Nephron progenitor cell (in vitro differentiated cells): ENCODE data around the gene MESD.

Source experiments
- DNase-seq: peaks from one replicate; pipeline ENCODE4 v3.0.0; 2021
- H3K27ac Mint-ChIP-seq: 2 replicates; pipeline ENCODE4 v1.8.0; 2021; ENCODE audit warnings: mild to moderate bottlenecking, moderate library complexity, mixed read lengths
- H3K27me3 Mint-ChIP-seq: 2 replicates; pipeline ENCODE4 v1.8.0; 2021; ENCODE audit warnings: mild to moderate bottlenecking, low read depth, mixed read lengths; ENCODE audit not compliant: poor library complexity
- H3K36me3 Mint-ChIP-seq: 2 replicates; pipeline ENCODE4 v1.8.0; 2021; ENCODE audit warnings: low read depth, mixed read lengths
- H3K4me1 Mint-ChIP-seq: 2 replicates; pipeline ENCODE4 v1.8.0; 2021; ENCODE audit warnings: mixed read lengths
- H3K4me3 Mint-ChIP-seq: 2 replicates; pipeline ENCODE4 v1.8.0; 2021; ENCODE audit warnings: mild to moderate bottlenecking, moderate library complexity, mixed read lengths
- H3K9me3 Mint-ChIP-seq: 2 replicates; pipeline ENCODE4 v1.8.0; 2021; ENCODE audit warnings: mild to moderate bottlenecking, moderate library complexity, mixed read lengths
- TF ChIP-seq, protein P1 (sequence below): fragments of 200-600 bp; sonication (generic); IDR thresholded peaks from 2 replicates; pipeline ENCODE4 v1.5.0; 2021; ENCODE audit warnings: antibody characterized with exemption

The MESD gene

DNA sequence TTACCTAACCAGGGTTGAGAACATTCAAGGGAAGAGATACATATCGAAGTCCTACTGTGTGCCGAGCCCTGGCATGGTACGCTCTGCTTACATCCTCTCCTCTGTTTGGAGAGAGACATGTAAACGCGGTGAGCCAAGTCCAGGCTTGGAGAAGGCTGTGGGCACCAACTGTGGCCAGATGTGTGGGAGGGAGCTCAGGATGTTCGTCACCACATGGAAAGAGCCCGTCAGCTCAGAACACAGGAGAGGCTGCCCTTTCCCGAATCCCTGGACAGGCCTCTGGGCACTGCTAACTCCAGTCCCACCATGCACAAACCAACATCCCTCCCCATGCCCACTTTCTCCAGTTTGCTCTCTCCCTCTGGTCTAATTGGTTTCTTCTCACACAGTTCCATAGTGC is 43.0 kb downstream of the MESD start:
- H3K27ac Mint-ChIP-seq, result no peak overlapping the region
- TF ChIP-seq, protein P1, sequence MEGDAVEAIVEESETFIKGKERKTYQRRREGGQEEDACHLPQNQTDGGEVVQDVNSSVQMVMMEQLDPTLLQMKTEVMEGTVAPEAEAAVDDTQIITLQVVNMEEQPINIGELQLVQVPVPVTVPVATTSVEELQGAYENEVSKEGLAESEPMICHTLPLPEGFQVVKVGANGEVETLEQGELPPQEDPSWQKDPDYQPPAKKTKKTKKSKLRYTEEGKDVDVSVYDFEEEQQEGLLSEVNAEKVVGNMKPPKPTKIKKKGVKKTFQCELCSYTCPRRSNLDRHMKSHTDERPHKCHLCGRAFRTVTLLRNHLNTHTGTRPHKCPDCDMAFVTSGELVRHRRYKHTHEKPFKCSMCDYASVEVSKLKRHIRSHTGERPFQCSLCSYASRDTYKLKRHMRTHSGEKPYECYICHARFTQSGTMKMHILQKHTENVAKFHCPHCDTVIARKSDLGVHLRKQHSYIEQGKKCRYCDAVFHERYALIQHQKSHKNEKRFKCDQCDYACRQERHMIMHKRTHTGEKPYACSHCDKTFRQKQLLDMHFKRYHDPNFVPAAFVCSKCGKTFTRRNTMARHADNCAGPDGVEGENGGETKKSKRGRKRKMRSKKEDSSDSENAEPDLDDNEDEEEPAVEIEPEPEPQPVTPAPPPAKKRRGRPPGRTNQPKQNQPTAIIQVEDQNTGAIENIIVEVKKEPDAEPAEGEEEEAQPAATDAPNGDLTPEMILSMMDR, result no peak
- no peak for DNase-seq
- H3K4me3 Mint-ChIP-seq, result no peak overlapping the region
- peaks cover 6% of the 10 kb centered on the region for H3K4me1 Mint-ChIP-seq
- no peaks in the 10 kb centered on the region for H3K9me3 Mint-ChIP-seq
- peaks cover 46% of the 10 kb centered on the region for H3K36me3 Mint-ChIP-seq
- no peaks in the 10 kb centered on the region for H3K27me3 Mint-ChIP-seq

DNA sequence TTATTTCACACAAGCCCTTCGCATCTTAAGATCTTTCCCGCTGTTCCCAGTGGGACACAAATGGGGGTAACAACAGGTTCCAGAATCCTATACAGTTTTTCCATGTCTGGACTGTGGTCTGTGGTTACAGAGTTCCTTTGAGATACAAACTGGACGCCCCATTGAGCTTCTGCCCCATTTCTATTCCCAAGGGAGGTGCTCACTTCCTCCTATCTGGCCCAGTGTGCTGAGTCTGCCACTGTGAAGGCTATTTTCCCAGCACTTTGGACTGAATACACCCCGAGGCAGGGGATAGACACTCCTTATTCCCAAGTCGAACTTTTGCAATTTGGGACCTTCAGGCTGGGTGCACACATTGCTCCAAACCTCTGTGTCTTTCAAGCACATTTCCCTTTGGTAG is 44.0 kb downstream of the MESD start:
- Mint-ChIP-seq H3K9me3 (no peaks in the 10 kb centered on the region), H3K4me1 (peaks cover 6% of the 10 kb centered on the region), H3K36me3 (peaks cover 43% of the 10 kb centered on the region), H3K27me3 (no peaks in the 10 kb centered on the region), H3K27ac (no peak overlapping the region), H3K4me3 (no peak overlapping the region)
- TF ChIP-seq, protein P1, result no peak
- DNase-seq, result no peak

DNA sequence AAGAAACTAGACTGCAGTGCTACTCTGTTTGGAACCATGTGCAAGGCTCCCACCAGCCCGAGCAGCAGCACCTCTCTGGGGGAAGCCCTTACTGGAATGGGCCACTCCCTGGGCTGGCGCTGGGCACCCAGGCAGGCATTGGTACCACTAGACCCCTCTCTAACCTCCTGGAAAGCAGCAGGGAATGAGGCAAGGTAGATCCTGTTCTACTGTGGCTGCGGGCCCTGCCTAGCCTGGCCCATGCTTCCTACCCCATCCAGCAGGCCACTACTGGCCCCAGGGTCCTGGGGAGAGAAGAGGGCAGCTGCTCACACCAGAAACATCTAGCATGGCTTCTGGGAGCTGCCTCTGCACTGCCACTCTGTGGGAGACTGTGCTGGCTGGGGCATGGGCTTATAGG is 44.8 kb downstream of the MESD start:
- no peak overlapping the region for H3K4me3 Mint-ChIP-seq
- TF ChIP-seq, protein P1, result no peak
- peaks cover 6% of the 10 kb centered on the region for H3K4me1 Mint-ChIP-seq
- H3K9me3 Mint-ChIP-seq, result no peaks in the 10 kb centered on the region
- no peak overlapping the region for H3K27ac Mint-ChIP-seq
- peaks cover 40% of the 10 kb centered on the region for H3K36me3 Mint-ChIP-seq
- DNase-seq, result no peak
- no peaks in the 10 kb centered on the region for H3K27me3 Mint-ChIP-seq

DNA sequence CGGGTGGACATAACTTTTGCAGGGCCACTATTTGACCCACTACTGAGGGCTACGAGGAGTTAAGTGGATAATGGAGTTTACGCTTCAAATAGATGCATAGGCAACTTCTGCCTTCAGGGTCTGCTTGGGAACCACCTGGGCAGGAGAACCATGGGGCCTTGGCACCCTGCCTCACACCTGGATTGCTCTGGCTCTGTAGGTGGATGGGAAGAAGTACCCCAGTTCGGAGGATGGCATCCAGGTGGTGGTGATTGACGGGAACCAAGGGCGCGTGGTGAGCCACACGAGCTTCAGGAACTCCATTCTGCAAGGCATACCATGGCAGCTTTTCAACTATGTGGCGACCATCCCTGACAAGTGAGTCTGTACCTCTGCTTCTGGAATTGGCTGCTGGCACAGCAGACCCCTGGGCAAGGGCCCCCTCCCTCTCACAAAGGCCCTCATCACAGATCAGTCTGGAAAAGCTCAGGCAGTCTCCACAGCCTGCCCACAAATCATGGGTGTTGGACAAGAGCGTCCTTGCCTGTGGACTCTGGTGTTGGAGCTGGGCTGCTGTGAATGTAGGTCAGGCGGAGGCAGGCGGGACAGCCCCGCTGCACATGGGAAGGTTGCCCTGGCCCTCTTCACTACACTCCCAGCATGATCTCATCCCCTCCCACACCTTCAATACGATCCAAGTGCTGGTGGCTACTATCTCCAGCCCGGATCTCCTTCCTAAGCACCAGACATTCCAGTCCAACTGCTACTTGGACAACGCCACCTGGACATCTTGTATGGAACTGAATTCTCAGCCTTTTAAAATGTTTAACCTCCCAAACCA is 46.7 kb downstream of the MESD start:
- DNase-seq, result no peak
- no peaks in the 10 kb centered on the region for H3K9me3 Mint-ChIP-seq
- H3K36me3 Mint-ChIP-seq, result peaks cover 32% of the 10 kb centered on the region
- TF ChIP-seq, protein P1, result no peak
- H3K4me1 Mint-ChIP-seq, result peaks cover 6% of the 10 kb centered on the region
- H3K4me3 Mint-ChIP-seq, result no peak overlapping the region
- H3K27ac Mint-ChIP-seq, result peak overlapping the region; percentile 41
- no peaks in the 10 kb centered on the region for H3K27me3 Mint-ChIP-seq

DNA sequence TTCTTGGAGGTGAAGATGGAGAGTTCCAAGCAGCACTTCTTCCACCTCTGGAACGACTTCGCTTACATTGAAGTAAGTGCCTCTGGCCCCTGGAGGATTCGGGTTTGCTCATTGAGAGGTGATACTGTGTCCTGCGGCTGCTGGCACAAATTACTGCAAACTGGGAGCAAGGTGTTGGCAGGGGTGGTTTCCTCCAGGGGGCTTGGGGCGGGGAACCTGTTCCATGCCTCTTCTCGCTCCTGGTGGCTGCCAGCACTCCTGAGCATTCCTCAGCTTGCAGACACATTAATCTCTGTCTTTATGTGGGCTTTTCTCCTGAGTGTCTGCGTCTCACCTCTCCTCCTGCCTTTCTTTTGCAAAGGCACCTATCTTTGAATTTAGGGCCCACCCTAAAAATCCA is 47.4 kb downstream of the MESD start:
- no peak for DNase-seq
- peaks cover 31% of the 10 kb centered on the region for H3K36me3 Mint-ChIP-seq
- no peaks in the 10 kb centered on the region for H3K9me3 Mint-ChIP-seq
- no peak overlapping the region for H3K27ac Mint-ChIP-seq
- H3K4me3 Mint-ChIP-seq, result no peak overlapping the region
- no peaks in the 10 kb centered on the region for H3K27me3 Mint-ChIP-seq
- TF ChIP-seq, protein P1, result no peak
- H3K4me1 Mint-ChIP-seq, result peaks cover 6% of the 10 kb centered on the region

DNA sequence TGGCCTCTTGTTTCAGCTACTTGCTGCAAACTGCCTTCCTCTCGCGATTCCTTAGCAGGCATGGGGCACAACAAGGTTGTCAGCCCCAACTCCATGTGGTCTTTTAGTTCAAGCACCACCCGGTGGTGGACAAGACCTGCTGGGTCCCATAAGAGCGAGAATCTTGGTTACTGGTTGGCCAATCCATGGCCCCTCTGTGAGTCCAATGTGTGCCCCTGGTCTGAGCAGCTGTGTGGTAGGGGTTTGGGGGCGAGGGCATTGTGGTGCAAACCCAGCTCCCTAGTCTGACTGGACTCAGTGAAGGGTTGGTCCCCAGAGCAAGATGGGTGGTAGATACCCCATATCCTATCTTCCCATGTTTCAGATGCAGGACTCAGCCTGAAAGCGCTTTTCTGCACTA is 48.8 kb downstream of the MESD start:
- DNase-seq, result no peak
- Mint-ChIP-seq H3K9me3 (no peaks in the 10 kb centered on the region), H3K36me3 (peaks cover 22% of the 10 kb centered on the region), H3K27ac (no peak overlapping the region), H3K27me3 (no peaks in the 10 kb centered on the region), H3K4me3 (no peak overlapping the region), H3K4me1 (peaks cover 6% of the 10 kb centered on the region)
- TF ChIP-seq, protein P1, result no peak
